HG03280 (cell line): ENCODE results near the gene CDK15.

Source experiments
- ATAC-seq: cut with Tn5 transposase; IDR thresholded peaks from one replicate; pipeline ENCODE4 v1.9.1; 2021; ENCODE audit warnings: mild to moderate bottlenecking, moderate library complexity; ENCODE audit not compliant: unreplicated experiment

CDK15 gene

GRCh38 chr2:201862843-201863242, 56.5 kb downstream of the CDK15 start:
- ATAC-seq: no peak

GRCh38 chr2:201866643-201867473, 60.5 kb downstream of the CDK15 start:
- ATAC-seq: no peak

- no peak for ATAC-seq
Observed at GRCh38 chr2:201871471-201871870, 65.1 kb downstream of the CDK15 start.

GRCh38 chr2:201872591-201872990, 66.3 kb downstream of the CDK15 start:
- ATAC-seq: no peak

GRCh38 chr2:201879996-201880395, 73.7 kb downstream of the CDK15 start:
- ATAC-seq: no peak

- ATAC-seq: no peak
Observed at GRCh38 chr2:201880579-201880978, 74.2 kb downstream of the CDK15 start.

- ATAC-seq: no peak
Observed at GRCh38 chr2:201880993-201881611, 74.8 kb downstream of the CDK15 start.

- ATAC-seq: no peak
Observed at GRCh38 chr2:201881741-201882140, 75.4 kb downstream of the CDK15 start.

- ATAC-seq: no peak
Observed at GRCh38 chr2:201882353-201883090, 76.2 kb downstream of the CDK15 start.

- no peak for ATAC-seq
Observed at GRCh38 chr2:201883606-201884369, 77.5 kb downstream of the CDK15 start.

GRCh38 chr2:201886504-201886903, 80.2 kb downstream of the CDK15 start:
- ATAC-seq: no peak

GRCh38 chr2:201887773-201888425, 81.6 kb downstream of the CDK15 start:
- ATAC-seq: no peak

GRCh38 chr2:201888426-201888800, 82.1 kb downstream of the CDK15 start:
- no peak for ATAC-seq

GRCh38 chr2:201890453-201890852, 84.1 kb downstream of the CDK15 start:
- ATAC-seq: no peak

GRCh38 chr2:201891676-201892075, 85.3 kb downstream of the CDK15 start:
- no peak for ATAC-seq

- no peak for ATAC-seq
Observed at GRCh38 chr2:201892516-201892915, 86.2 kb downstream of the CDK15 start.

GRCh38 chr2:201900362-201900761, 94.0 kb downstream of the CDK15 start:
- ATAC-seq: no peak

GRCh38 chr2:201901786-201902185, 95.4 kb downstream of the CDK15 start:
- no peak for ATAC-seq

- ATAC-seq: peak; percentile 72
Observed at GRCh38 chr2:201904538-201905420, 98.4 kb downstream of the CDK15 start.
